ENCODE results near the gene C18orf63. TPM values are rescaled to one million over a fixed set of nuclear protein-coding genes. Genes with fewer than 3 reads are reported as not detected.

The C18orf63 gene
- polyA plus RNA-seq, 1 donor from 2014 or later: not detected

- H3F3A ChIP-seq (ENCODE audit: insufficient read depth, low read length, poor library complexity, severe bottlenecking): no peaks in the 10 kb centered on the region
- H3K9me2 ChIP-seq (ENCODE audit: insufficient read depth, low read length): no peaks in the 10 kb centered on the region
- no peaks in the 10 kb centered on the region for H3K79me2 ChIP-seq (replicated peaks; ENCODE audit: insufficient read depth, low read length)
- H2AFZ ChIP-seq (ENCODE audit: low read depth, low read length): no peak overlapping the region
- H3K9ac ChIP-seq (ENCODE audit: low read length): no peak overlapping the region
- H3K4me2 ChIP-seq (ENCODE audit: low read length): no peak overlapping the region
- no peaks in the 10 kb centered on the region for H4K20me1 ChIP-seq (ENCODE audit: insufficient read depth)
- H3K9me3 ChIP-seq (ENCODE audit: low read length): no peaks in the 10 kb centered on the region
- no peak overlapping the region for H3K27ac ChIP-seq (ENCODE audit: low read length)
- no peaks in the 10 kb centered on the region for H3K27me3 ChIP-seq (ENCODE audit: insufficient read depth, low read depth, low read length)
- H3K36me3 ChIP-seq (ENCODE audit: insufficient read depth, low read length): no peaks in the 10 kb centered on the region
- H3K4me3 ChIP-seq (ENCODE audit: low read length): no peak overlapping the region
- no peak for TF ChIP-seq EP300 (conservative IDR thresholded peaks at IDR 0.05; ENCODE audit: poor library complexity, severe bottlenecking)
- TF ChIP-seq, protein P1, sequence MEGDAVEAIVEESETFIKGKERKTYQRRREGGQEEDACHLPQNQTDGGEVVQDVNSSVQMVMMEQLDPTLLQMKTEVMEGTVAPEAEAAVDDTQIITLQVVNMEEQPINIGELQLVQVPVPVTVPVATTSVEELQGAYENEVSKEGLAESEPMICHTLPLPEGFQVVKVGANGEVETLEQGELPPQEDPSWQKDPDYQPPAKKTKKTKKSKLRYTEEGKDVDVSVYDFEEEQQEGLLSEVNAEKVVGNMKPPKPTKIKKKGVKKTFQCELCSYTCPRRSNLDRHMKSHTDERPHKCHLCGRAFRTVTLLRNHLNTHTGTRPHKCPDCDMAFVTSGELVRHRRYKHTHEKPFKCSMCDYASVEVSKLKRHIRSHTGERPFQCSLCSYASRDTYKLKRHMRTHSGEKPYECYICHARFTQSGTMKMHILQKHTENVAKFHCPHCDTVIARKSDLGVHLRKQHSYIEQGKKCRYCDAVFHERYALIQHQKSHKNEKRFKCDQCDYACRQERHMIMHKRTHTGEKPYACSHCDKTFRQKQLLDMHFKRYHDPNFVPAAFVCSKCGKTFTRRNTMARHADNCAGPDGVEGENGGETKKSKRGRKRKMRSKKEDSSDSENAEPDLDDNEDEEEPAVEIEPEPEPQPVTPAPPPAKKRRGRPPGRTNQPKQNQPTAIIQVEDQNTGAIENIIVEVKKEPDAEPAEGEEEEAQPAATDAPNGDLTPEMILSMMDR (IDR thresholded peaks at IDR 0.05; ENCODE audit: poor library complexity, severe bottlenecking): no peak
- TF ChIP-seq MXI1 (conservative IDR thresholded peaks at IDR 0.05; ENCODE audit: poor library complexity, severe bottlenecking): no peak
- no peak for TF ChIP-seq SMC3 (conservative IDR thresholded peaks at IDR 0.05; ENCODE audit: poor library complexity)
- TF ChIP-seq TAF1 (IDR thresholded peaks at IDR 0.05; ENCODE audit: low read depth): no peak
- no peak for TF ChIP-seq EZH2 (IDR thresholded peaks at IDR 0.05; ENCODE audit: borderline replicate concordance, insufficient read depth, low read length, poor library complexity, severe bottlenecking)
- TF ChIP-seq RAD21 (conservative IDR thresholded peaks at IDR 0.05): no peak
- TF ChIP-seq POLR2AphosphoS5 (IDR thresholded peaks at IDR 0.05): no peak
- no peak for TF ChIP-seq REST (IDR thresholded peaks at IDR 0.05; ENCODE audit: borderline replicate concordance)
Measured at GRCh38 chr18:74387383-74387782, 71.7 kb downstream of the C18orf63 start.

DNA sequence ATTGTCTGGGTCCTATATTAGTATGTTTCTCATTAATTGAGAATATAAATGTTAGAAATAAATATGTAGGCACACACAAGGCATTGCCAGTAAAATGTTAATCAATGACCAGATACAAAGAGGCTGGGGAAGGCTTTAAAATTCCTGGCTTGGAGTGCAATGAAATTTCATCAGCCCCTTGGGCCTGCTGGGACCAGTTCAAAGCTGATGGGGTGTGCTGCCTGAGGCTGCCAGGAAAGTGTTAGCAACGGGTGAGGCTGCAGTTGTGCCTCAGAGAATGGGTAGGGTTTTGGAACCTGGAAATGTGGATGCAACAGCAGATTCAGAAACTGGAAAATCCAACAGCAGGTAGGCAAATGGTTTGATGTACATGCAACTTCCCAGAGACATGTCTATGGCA, 72.6 kb downstream of the C18orf63 start:
- Histone ChIP-seq H3K27me3 (ENCODE audit: insufficient read depth, low read depth, low read length) (no peaks in the 10 kb centered on the region), H3F3A (ENCODE audit: insufficient read depth, low read length, poor library complexity, severe bottlenecking) (no peaks in the 10 kb centered on the region), H3K4me2 (ENCODE audit: low read length) (no peak overlapping the region), H4K20me1 (ENCODE audit: insufficient read depth) (no peaks in the 10 kb centered on the region), H3K9ac (ENCODE audit: low read length) (no peak overlapping the region), H3K36me3 (ENCODE audit: insufficient read depth, low read length) (no peaks in the 10 kb centered on the region), H3K27ac (ENCODE audit: low read length) (no peak overlapping the region), H2AFZ (ENCODE audit: low read depth, low read length) (no peak overlapping the region), H3K9me3 (ENCODE audit: low read length) (no peaks in the 10 kb centered on the region), H3K9me2 (ENCODE audit: insufficient read depth, low read length) (no peaks in the 10 kb centered on the region), H3K79me2 (replicated peaks; ENCODE audit: insufficient read depth, low read length) (no peaks in the 10 kb centered on the region), H3K4me3 (ENCODE audit: low read length) (no peak overlapping the region)
- TF ChIP-seq, protein P1 (IDR thresholded peaks at IDR 0.05; ENCODE audit: poor library complexity, severe bottlenecking): no peak
- TF ChIP-seq TAF1 (IDR thresholded peaks at IDR 0.05; ENCODE audit: low read depth): no peak
- no peak for TF ChIP-seq EP300 (conservative IDR thresholded peaks at IDR 0.05; ENCODE audit: poor library complexity, severe bottlenecking)
- TF ChIP-seq POLR2AphosphoS5 (IDR thresholded peaks at IDR 0.05): no peak
- TF ChIP-seq RAD21 (conservative IDR thresholded peaks at IDR 0.05): no peak
- TF ChIP-seq MXI1 (conservative IDR thresholded peaks at IDR 0.05; ENCODE audit: poor library complexity, severe bottlenecking): no peak
- no peak for TF ChIP-seq SMC3 (conservative IDR thresholded peaks at IDR 0.05; ENCODE audit: poor library complexity)
- no peak for TF ChIP-seq REST (IDR thresholded peaks at IDR 0.05; ENCODE audit: borderline replicate concordance)
- TF ChIP-seq EZH2 (IDR thresholded peaks at IDR 0.05; ENCODE audit: borderline replicate concordance, insufficient read depth, low read length, poor library complexity, severe bottlenecking): no peak

Data from neural cell (in vitro differentiated cells).